Measurements from ENCODE around the gene ARVCF. TPM values are rescaled to one million over a fixed set of nuclear protein-coding genes. Genes with fewer than 3 reads are reported as not detected.

ARVCF gene
- total RNA-seq, 1 experiment from 2014 or later, result 15.6 TPM

- Histone ChIP-seq H3K4me2 (no peak overlapping the region), H3K4me3 (no peak overlapping the region), H2AFZ (no peak overlapping the region), H3K27me3 (ENCODE audit: insufficient read depth, low read depth) (no peaks in the 10 kb centered on the region), H3K9me2 (ENCODE audit: insufficient read depth) (no peaks in the 10 kb centered on the region), H3K9me3 (ENCODE audit: insufficient read depth, low read depth) (no peaks in the 10 kb centered on the region), H3K4me1 (replicated peaks; ENCODE audit: insufficient read depth) (no peaks in the 10 kb centered on the region), H3F3A (ENCODE audit: insufficient read depth, low read depth) (no peaks in the 10 kb centered on the region), H3K79me2 (ENCODE audit: low read depth) (no peaks in the 10 kb centered on the region), H3K36me3 (ENCODE audit: low read depth) (no peaks in the 10 kb centered on the region), H3K27ac (no peak overlapping the region), H4K20me1 (ENCODE audit: insufficient read depth) (no peaks in the 10 kb centered on the region)
- POLR2A ChIA-PET (ENCODE audit: unreplicated experiment), result no interaction called here
- DNase-seq, result no peak
- BruUV-seq (replicated peaks), result no TSS peak
- CTCF ChIA-PET, result no interaction called here
- intact Hi-C loops (cut with micrococcal nuclease; ENCODE audit: unreplicated experiment), result no loop called here
- TF ChIP-seq CTCF (conservative IDR thresholded peaks at IDR 0.05) (no peak), EZH2 (IDR thresholded peaks at IDR 0.05; ENCODE audit: low read depth) (no peak)
Observed at GRCh38 chr22:20033045-20033706, 16.6 kb upstream of the ARVCF start.

GRCh38 chr22:20032407-20032991 lies 15.9 kb upstream of the ARVCF start:
- Histone ChIP-seq H3K27ac (no peak overlapping the region), H4K20me1 (ENCODE audit: insufficient read depth) (no peaks in the 10 kb centered on the region), H3K4me2 (no peak overlapping the region), H3K4me1 (replicated peaks; ENCODE audit: insufficient read depth) (no peaks in the 10 kb centered on the region), H3K27me3 (ENCODE audit: insufficient read depth, low read depth) (no peaks in the 10 kb centered on the region), H3K9me2 (ENCODE audit: insufficient read depth) (no peaks in the 10 kb centered on the region), H3K9me3 (ENCODE audit: insufficient read depth, low read depth) (no peaks in the 10 kb centered on the region), H3K36me3 (ENCODE audit: low read depth) (no peaks in the 10 kb centered on the region), H3K79me2 (ENCODE audit: low read depth) (no peaks in the 10 kb centered on the region), H3F3A (ENCODE audit: insufficient read depth, low read depth) (no peaks in the 10 kb centered on the region), H3K4me3 (no peak overlapping the region), H2AFZ (no peak overlapping the region)
- ChIA-PET POLR2A (ENCODE audit: unreplicated experiment) (no interaction called here), CTCF (no interaction called here)
- no peak for TF ChIP-seq EZH2 (IDR thresholded peaks at IDR 0.05; ENCODE audit: low read depth)
- no peak for TF ChIP-seq CTCF (conservative IDR thresholded peaks at IDR 0.05)
- BruUV-seq (replicated peaks), result no TSS peak
- intact Hi-C loops (cut with micrococcal nuclease; ENCODE audit: unreplicated experiment), result no loop called here
- no peak for DNase-seq

GRCh38 chr22:20031732-20032406 lies 15.2 kb upstream of the ARVCF start:
- Histone ChIP-seq H3K27ac (no peak overlapping the region), H3K9me2 (ENCODE audit: insufficient read depth) (no peaks in the 10 kb centered on the region), H2AFZ (no peak overlapping the region), H4K20me1 (ENCODE audit: insufficient read depth) (no peaks in the 10 kb centered on the region), H3K4me1 (replicated peaks; ENCODE audit: insufficient read depth) (no peaks in the 10 kb centered on the region), H3K9me3 (ENCODE audit: insufficient read depth, low read depth) (no peaks in the 10 kb centered on the region), H3K27me3 (ENCODE audit: insufficient read depth, low read depth) (no peaks in the 10 kb centered on the region), H3F3A (ENCODE audit: insufficient read depth, low read depth) (no peaks in the 10 kb centered on the region), H3K79me2 (ENCODE audit: low read depth) (no peaks in the 10 kb centered on the region), H3K4me3 (no peak overlapping the region), H3K4me2 (no peak overlapping the region), H3K36me3 (ENCODE audit: low read depth) (no peaks in the 10 kb centered on the region)
- no TSS peak for BruUV-seq (replicated peaks)
- ChIA-PET CTCF (no interaction called here), POLR2A (ENCODE audit: unreplicated experiment) (no interaction called here)
- no peak for DNase-seq
- no peak for TF ChIP-seq CTCF (conservative IDR thresholded peaks at IDR 0.05)
- no peak for TF ChIP-seq EZH2 (IDR thresholded peaks at IDR 0.05; ENCODE audit: low read depth)
- intact Hi-C loops (cut with micrococcal nuclease; ENCODE audit: unreplicated experiment), result no loop called here
